Measurements from ENCODE around the gene PAPSS1. TPM values are rescaled to one million over a fixed set of nuclear protein-coding genes. Genes with fewer than 3 reads are reported as not detected.

PAPSS1 gene
- total RNA-seq, 1 donor from 2014 or later, result 68.2 TPM

GRCh38 chr4:107640197-107640596 lies 79.8 kb downstream of the PAPSS1 start:
- Histone ChIP-seq H3K4me1 (no peaks in the 10 kb centered on the region), H3K27ac (no peak overlapping the region), H3K27me3 (ENCODE audit: low read depth) (no peaks in the 10 kb centered on the region), H3K36me3 (peaks cover 22% of the 10 kb centered on the region), H3K4me3 (no peak overlapping the region), H3K9me3 (no peaks in the 10 kb centered on the region)
- no peak for TF ChIP-seq CTCF (IDR thresholded peaks at IDR 0.05)
- intact Hi-C loops (cut with DNase I), result no loop called here
- ATAC-seq (no peak), DNase-seq (no peak)

GRCh38 chr4:107635735-107636134 lies 84.3 kb downstream of the PAPSS1 start:
- Histone ChIP-seq H3K36me3 (peaks cover 7% of the 10 kb centered on the region), H3K9me3 (no peaks in the 10 kb centered on the region), H3K27me3 (ENCODE audit: low read depth) (no peaks in the 10 kb centered on the region), H3K4me3 (no peak overlapping the region), H3K4me1 (no peaks in the 10 kb centered on the region), H3K27ac (no peak overlapping the region)
- no peak for ATAC-seq
- intact Hi-C loops (cut with DNase I), result no loop called here
- TF ChIP-seq CTCF (IDR thresholded peaks at IDR 0.05), result no peak
- no peak for DNase-seq

GRCh38 chr4:107631560-107631959 lies 88.5 kb downstream of the PAPSS1 start:
- H3K27me3 ChIP-seq (ENCODE audit: low read depth), result no peaks in the 10 kb centered on the region
- no peaks in the 10 kb centered on the region for H3K9me3 ChIP-seq
- TF ChIP-seq CTCF (IDR thresholded peaks at IDR 0.05), result no peak
- DNase-seq (no peak), ATAC-seq (no peak)
- no peaks in the 10 kb centered on the region for H3K4me1 ChIP-seq
- H3K4me3 ChIP-seq, result no peak overlapping the region
- peaks cover 7% of the 10 kb centered on the region for H3K36me3 ChIP-seq
- intact Hi-C loops (cut with DNase I), result no loop called here
- H3K27ac ChIP-seq, result no peak overlapping the region

- no peak for ATAC-seq
- DNase-seq, result no peak
- H3K9me3 ChIP-seq, result no peaks in the 10 kb centered on the region
- H3K27ac ChIP-seq, result no peak overlapping the region
- TF ChIP-seq CTCF (IDR thresholded peaks at IDR 0.05), result no peak
- no peaks in the 10 kb centered on the region for H3K27me3 ChIP-seq (ENCODE audit: low read depth)
- peaks cover 7% of the 10 kb centered on the region for H3K36me3 ChIP-seq
- H3K4me3 ChIP-seq, result no peak overlapping the region
- H3K4me1 ChIP-seq, result no peaks in the 10 kb centered on the region
- intact Hi-C loops (cut with DNase I), result no loop called here
Observed at GRCh38 chr4:107630185-107630705, 89.8 kb downstream of the PAPSS1 start.

GRCh38 chr4:107629318-107629717 lies 90.7 kb downstream of the PAPSS1 start:
- TF ChIP-seq CTCF (IDR thresholded peaks at IDR 0.05), result no peak
- Histone ChIP-seq H3K4me3 (no peak overlapping the region), H3K9me3 (no peaks in the 10 kb centered on the region), H3K27me3 (ENCODE audit: low read depth) (no peaks in the 10 kb centered on the region), H3K27ac (no peak overlapping the region), H3K36me3 (peaks cover 7% of the 10 kb centered on the region), H3K4me1 (no peaks in the 10 kb centered on the region)
- no peak for ATAC-seq
- intact Hi-C loops (cut with DNase I), result no loop called here
- DNase-seq, result no peak
